Stomach (tissue), 4 donors: ENCODE measurements around the gene PRXL2B.

Experiments
- CTCF ChIP-seq, 7 experiments: fragments of 450-650 bp in 4 of 7; fragments of 200-600 bp in 3 of 7; sonication (generic) in 3 of 7; IDR thresholded peaks; one replicate each; pipeline ENCODE4 v1.5.1; 2016 to 2019; ENCODE audit warnings: antibody characterized with exemption in 7 of 7, control low read depth in 2 of 7, mild to moderate bottlenecking in 1 of 7
- POLR2AphosphoS5 ChIP-seq, 3 donors: sonication (generic); formaldehyde crosslinking; IDR thresholded peaks; one replicate each; pipeline ENCODE4 v1.6.1; 2016; ENCODE audit warnings: antibody characterized with exemption in 3 of 3

DNA sequence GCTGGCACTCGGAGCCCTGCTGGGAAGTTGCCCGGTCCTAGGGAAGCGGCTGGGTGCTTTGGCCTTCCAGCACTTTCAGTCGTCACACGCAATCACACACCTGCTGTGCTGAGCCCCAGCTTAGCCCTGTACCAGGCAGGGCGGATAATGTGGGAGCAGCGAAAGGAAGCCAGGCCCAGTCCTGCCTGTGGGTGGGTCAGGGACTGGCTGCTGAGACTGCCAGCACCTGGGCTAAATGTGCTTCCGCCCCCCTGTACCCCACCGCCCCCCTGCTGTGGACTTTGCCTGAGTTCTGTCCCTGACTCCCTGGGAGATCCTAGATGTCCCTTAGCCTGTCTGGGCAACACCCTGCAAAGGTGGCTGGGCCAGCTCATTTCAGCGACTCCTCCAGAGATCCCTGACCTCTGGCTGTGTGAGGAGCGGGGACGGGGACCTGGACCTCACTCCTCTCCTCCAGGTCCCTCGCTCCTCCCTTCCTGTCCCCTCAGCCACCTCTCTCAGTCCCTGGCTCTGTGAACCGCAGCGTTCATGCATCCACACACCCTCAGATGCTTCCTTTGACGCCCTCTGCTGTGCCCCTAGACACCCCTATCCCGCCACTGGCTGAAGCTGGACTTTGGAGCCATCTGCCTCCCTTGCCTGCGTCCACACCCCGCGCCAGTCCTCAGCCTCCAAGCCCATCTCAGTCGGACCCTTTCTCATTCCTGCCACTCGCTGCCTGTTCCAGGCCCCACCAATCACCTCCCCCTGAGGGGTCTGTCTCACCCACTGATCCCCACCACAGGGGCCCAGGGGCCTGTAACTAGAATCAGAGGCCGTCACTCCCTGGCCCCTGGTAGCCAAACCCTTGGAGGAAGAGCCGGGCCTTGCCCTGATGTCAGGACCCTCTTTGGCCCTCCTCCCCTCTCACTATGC lies 44.8 kb downstream of the PRXL2B start:
- TF ChIP-seq CTCF (IDR thresholded peaks at IDR 0.05) (no peak), POLR2AphosphoS5 (IDR thresholded peaks at IDR 0.05) (no peak)
